ENCODE results near the gene KRT14. TPM values are rescaled to one million over a fixed set of nuclear protein-coding genes. Genes with fewer than 3 reads are reported as not detected.
"Not testable (repeated sequence)": the region's sequence is repeated elsewhere in the genome, so short reads cannot be mapped to it uniquely, and the experiment has no call there.

KRT14 gene
- total RNA-seq, 2 experiments from 2014 or later: 0.82 TPM; not detected in 1

DNA sequence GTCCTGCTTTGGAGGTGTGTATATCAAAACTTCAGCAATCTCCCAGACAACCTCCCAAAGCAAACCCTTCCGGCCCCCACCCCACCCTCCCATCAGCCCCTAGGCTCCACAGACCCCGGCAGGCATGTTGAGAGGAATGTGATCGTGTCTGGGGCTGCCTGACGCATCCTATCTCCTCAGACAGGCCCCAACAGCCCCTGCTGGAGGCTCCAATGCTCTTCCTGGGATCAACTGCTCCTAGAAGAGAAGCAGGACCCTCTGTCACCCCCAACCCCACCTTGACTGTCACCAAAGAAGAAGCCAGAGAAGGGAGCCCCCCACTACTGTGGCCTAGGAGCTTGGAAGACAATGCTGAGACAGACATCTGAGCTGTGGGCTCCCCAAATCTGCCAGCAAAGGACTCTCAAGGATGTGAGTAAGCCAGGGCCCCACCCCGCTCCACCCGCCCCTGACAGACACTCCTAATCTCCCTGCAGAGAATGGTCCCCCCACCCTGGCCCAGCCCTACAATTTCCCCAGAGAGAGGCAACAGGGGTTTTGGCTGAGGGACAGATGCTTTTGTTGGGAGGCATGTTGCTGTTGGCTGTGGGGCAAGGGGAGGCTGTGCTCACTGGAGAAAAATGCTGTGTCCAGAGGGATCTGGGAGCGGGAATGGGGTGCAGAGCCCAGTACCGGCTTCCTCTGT lies 1.6 kb upstream of the KRT14 start:
- Histone ChIP-seq H3K79me2 (ENCODE audit: insufficient read depth, low read depth, low read length) (no peaks in the 10 kb centered on the region), H2AFZ (ENCODE audit: low read length) (no peak overlapping the region), H3K9me3 (ENCODE audit: low read length) (no peaks in the 10 kb centered on the region), H3K4me2 (ENCODE audit: low read length) (no peak overlapping the region), H3K4me1 (ENCODE audit: insufficient read depth, low read length, poor library complexity, severe bottlenecking) (no peaks in the 10 kb centered on the region), H3K27ac (ENCODE audit: low read depth, low read length, poor library complexity, severe bottlenecking) (no peak overlapping the region), H3K36me3 (ENCODE audit: insufficient read depth, low read length) (no peaks in the 10 kb centered on the region), H4K20me1 (ENCODE audit: insufficient read depth, low read length) (no peaks in the 10 kb centered on the region), H3K4me3 (ENCODE audit: low read depth, low read length, poor library complexity, severe bottlenecking) (no peak overlapping the region), H3K9me2 (ENCODE audit: insufficient read depth, low read length) (no peaks in the 10 kb centered on the region)
- no peak for TF ChIP-seq EZH2phosphoT487 (IDR thresholded peaks at IDR 0.05; ENCODE audit: borderline replicate concordance, low read depth, low read length)
- TF ChIP-seq, protein P1, sequence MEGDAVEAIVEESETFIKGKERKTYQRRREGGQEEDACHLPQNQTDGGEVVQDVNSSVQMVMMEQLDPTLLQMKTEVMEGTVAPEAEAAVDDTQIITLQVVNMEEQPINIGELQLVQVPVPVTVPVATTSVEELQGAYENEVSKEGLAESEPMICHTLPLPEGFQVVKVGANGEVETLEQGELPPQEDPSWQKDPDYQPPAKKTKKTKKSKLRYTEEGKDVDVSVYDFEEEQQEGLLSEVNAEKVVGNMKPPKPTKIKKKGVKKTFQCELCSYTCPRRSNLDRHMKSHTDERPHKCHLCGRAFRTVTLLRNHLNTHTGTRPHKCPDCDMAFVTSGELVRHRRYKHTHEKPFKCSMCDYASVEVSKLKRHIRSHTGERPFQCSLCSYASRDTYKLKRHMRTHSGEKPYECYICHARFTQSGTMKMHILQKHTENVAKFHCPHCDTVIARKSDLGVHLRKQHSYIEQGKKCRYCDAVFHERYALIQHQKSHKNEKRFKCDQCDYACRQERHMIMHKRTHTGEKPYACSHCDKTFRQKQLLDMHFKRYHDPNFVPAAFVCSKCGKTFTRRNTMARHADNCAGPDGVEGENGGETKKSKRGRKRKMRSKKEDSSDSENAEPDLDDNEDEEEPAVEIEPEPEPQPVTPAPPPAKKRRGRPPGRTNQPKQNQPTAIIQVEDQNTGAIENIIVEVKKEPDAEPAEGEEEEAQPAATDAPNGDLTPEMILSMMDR (conservative IDR thresholded peaks at IDR 0.05; ENCODE audit: low read length): no peak
- no peak for DNase-seq (ENCODE audit: low spot score)
- ChIA-PET CTCF (ENCODE audit: unreplicated experiment) (no interaction called here), POLR2A (no interaction called here)
- BruUV-seq (replicated peaks): no TSS peak
- intact Hi-C loops (cut with micrococcal nuclease; ENCODE audit: unreplicated experiment): no loop called here

GRCh38 chr17:41585301-41586056 lies 1.2 kb downstream of the KRT14 start:
- no peaks in the 10 kb centered on the region for H3K36me3 ChIP-seq (ENCODE audit: insufficient read depth, low read length)
- no peak for TF ChIP-seq EZH2phosphoT487 (IDR thresholded peaks at IDR 0.05; ENCODE audit: borderline replicate concordance, low read depth, low read length)
- TF ChIP-seq, protein P1 (conservative IDR thresholded peaks at IDR 0.05; ENCODE audit: low read length): no peak
- no peaks in the 10 kb centered on the region for H3K79me2 ChIP-seq (ENCODE audit: insufficient read depth, low read depth, low read length)
- H3K4me2 ChIP-seq (ENCODE audit: low read length): no peak overlapping the region
- ChIA-PET POLR2A (no interaction called here), CTCF (ENCODE audit: unreplicated experiment) (no interaction called here)
- no peak overlapping the region for H3K27ac ChIP-seq (ENCODE audit: low read depth, low read length, poor library complexity, severe bottlenecking)
- intact Hi-C loops (cut with micrococcal nuclease; ENCODE audit: unreplicated experiment): no loop called here
- no peaks in the 10 kb centered on the region for H3K9me3 ChIP-seq (ENCODE audit: low read length)
- no peaks in the 10 kb centered on the region for H4K20me1 ChIP-seq (ENCODE audit: insufficient read depth, low read length)
- no TSS peak for BruUV-seq (replicated peaks)
- no peak overlapping the region for H3K4me3 ChIP-seq (ENCODE audit: low read depth, low read length, poor library complexity, severe bottlenecking)
- DNase-seq (ENCODE audit: low spot score): no peak
- no peak overlapping the region for H2AFZ ChIP-seq (ENCODE audit: low read length)
- no peaks in the 10 kb centered on the region for H3K4me1 ChIP-seq (ENCODE audit: insufficient read depth, low read length, poor library complexity, severe bottlenecking)
- H3K9me2 ChIP-seq (ENCODE audit: insufficient read depth, low read length): no peaks in the 10 kb centered on the region

DNA sequence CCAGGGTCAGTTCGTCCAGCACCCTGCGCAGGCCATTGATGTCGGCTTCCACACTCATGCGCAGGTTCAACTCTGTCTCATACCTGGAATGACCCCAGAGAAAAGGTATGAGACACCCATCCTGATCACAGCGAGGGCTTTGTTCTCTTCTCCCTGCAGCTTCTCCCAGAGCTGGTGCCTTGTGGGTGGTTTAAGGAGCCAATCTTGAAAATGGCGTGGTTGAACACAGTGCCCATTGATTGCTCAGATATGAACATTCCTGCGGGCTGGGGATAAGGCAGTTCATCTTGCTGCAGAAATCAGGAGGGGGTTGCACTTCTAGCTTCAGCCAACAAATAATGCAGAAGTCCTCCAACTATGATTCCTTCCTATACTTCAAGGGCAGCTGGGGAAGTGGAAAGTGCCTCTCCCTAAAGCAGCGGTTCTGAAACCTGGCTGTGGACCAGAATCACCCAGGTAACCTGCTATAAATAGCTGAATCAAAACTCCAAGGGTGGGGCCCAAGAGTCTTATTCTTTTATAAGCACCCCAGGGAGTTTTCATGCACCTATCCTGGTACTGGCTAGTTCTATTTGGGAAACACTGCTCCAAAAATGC lies 2.3 kb downstream of the KRT14 start:
- H3K36me3 ChIP-seq (ENCODE audit: insufficient read depth, low read length); H3K9me3 ChIP-seq (ENCODE audit: low read length); H3K4me2 ChIP-seq (ENCODE audit: low read length); POLR2A ChIA-PET; H3K9me2 ChIP-seq (ENCODE audit: insufficient read depth, low read length); H3K4me3 ChIP-seq (ENCODE audit: low read depth, low read length, poor library complexity, severe bottlenecking); H2AFZ ChIP-seq (ENCODE audit: low read length); H3K4me1 ChIP-seq (ENCODE audit: insufficient read depth, low read length, poor library complexity, severe bottlenecking); H4K20me1 ChIP-seq (ENCODE audit: insufficient read depth, low read length); H3K79me2 ChIP-seq (ENCODE audit: insufficient read depth, low read depth, low read length); H3K27ac ChIP-seq (ENCODE audit: low read depth, low read length, poor library complexity, severe bottlenecking); intact Hi-C loops (cut with micrococcal nuclease; ENCODE audit: unreplicated experiment); DNase-seq (ENCODE audit: low spot score); BruUV-seq (replicated peaks): not testable (repeated sequence)
- CTCF ChIA-PET (ENCODE audit: unreplicated experiment): interaction anchor here (0.7 kb wide), 1 partner anchor 205 kb away, joined by 4 read pairs; no protein-coding TSS in a partner anchor
